ENCODE results near the gene PNPT1. TPM values are rescaled to one million over a fixed set of nuclear protein-coding genes. Genes with fewer than 3 reads are reported as not detected.

PNPT1 gene
- total and polyA plus RNA-seq, 2 of the 13 experiments (the other 11 are each of a cell fraction or from before 2014, with no cell fraction given), result 23.4 to 61.0 TPM

DNA sequence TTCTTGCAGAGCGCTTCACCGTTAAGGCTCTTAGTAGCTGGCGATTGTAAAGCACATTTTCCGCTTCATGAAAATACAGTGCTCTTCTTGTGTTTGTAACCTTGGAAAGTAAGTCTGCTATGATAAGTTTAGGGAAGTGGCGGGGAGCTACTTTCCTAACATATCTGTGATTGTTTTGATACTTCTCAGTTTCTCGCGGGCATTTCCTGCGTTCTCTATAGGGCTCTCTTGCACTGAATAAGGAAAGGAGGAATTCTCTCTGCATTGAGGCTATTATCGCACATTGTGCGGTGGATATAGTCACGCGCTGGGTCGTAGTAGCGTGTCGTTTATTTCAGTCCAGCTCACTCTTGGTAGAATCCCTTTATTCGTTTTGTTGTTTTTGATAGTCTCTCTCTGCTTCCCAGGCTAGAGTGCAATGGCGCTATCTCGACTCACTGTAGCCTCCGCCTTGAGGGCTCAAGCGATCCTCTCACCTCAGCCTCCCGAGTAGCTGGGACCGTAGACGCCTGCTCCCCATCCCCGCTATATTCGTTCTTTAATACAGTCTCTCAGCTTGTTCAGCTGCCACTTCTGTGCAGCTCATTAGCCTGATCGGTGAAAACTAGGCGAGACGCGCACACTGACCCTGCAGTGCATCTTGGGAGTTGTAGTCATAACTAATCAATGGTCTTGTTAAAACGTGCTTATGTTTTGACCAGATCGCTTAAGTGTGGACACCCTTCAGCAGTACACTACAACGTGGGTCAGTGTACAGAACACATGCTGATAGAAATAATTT lies 75.2 kb downstream of the PNPT1 start (continued):
- no peak for TF ChIP-seq ATF5 (CRISPR knock-in tag; IDR thresholded peaks at IDR 0.05; ENCODE audit: low read depth)
- no peak for TF ChIP-seq ZNF589 (CRISPR knock-in tag; conservative IDR thresholded peaks at IDR 0.05)
- TF ChIP-seq DDIT3 (CRISPR knock-in tag; IDR thresholded peaks at IDR 0.05), result no peak
- TF ChIP-seq WIZ (CRISPR knock-in tag; IDR thresholded peaks at IDR 0.05), result 0 out of 2 replicates have a peak, but pooled peaks have one; percentile 37
- no peak for TF ChIP-seq TOE1 (CRISPR knock-in tag; IDR thresholded peaks at IDR 0.05)
- TF ChIP-seq NPAS2 (CRISPR knock-in tag; IDR thresholded peaks at IDR 0.05; ENCODE audit: borderline replicate concordance), result no peak
- TF ChIP-seq, protein P1, sequence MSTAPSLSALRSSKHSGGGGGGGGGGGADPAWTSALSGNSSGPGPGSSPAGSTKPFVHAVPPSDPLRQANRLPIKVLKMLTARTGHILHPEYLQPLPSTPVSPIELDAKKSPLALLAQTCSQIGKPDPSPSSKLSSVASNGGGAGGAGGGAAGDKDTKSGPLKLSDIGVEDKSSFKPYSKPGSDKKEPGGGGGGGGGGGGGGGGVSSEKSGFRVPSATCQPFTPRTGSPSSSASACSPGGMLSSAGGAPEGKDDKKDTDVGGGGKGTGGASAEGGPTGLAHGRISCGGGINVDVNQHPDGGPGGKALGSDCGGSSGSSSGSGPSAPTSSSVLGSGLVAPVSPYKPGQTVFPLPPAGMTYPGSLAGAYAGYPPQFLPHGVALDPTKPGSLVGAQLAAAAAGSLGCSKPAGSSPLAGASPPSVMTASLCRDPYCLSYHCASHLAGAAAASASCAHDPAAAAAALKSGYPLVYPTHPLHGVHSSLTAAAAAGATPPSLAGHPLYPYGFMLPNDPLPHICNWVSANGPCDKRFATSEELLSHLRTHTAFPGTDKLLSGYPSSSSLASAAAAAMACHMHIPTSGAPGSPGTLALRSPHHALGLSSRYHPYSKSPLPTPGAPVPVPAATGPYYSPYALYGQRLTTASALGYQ (CRISPR knock-in tag; IDR thresholded peaks at IDR 0.05), result 0 out of 2 replicates have a peak, but pooled peaks have one; percentile 60
- TF ChIP-seq HDAC1 (CRISPR knock-in tag; IDR thresholded peaks at IDR 0.05), result peak; percentile 49
- no peak for TF ChIP-seq E2F2 (CRISPR knock-in tag; IDR thresholded peaks at IDR 0.05; ENCODE audit: borderline replicate concordance)
- no peak for TF ChIP-seq MED13 (CRISPR knock-in tag; IDR thresholded peaks at IDR 0.05)
- no peak for TF ChIP-seq ZNF768 (CRISPR knock-in tag; IDR thresholded peaks at IDR 0.05)
- no peak for TF ChIP-seq ZNF34 (CRISPR knock-in tag; IDR thresholded peaks at IDR 0.05; ENCODE audit: borderline replicate concordance)
- TF ChIP-seq SIX1 (CRISPR knock-in tag; IDR thresholded peaks at IDR 0.05; ENCODE audit: borderline replicate concordance), result no peak
- no peak for TF ChIP-seq NFRKB (IDR thresholded peaks at IDR 0.05)
- TF ChIP-seq ZNF281 (CRISPR knock-in tag; IDR thresholded peaks at IDR 0.05; ENCODE audit: borderline replicate concordance), result no peak
- TF ChIP-seq, protein P2, sequence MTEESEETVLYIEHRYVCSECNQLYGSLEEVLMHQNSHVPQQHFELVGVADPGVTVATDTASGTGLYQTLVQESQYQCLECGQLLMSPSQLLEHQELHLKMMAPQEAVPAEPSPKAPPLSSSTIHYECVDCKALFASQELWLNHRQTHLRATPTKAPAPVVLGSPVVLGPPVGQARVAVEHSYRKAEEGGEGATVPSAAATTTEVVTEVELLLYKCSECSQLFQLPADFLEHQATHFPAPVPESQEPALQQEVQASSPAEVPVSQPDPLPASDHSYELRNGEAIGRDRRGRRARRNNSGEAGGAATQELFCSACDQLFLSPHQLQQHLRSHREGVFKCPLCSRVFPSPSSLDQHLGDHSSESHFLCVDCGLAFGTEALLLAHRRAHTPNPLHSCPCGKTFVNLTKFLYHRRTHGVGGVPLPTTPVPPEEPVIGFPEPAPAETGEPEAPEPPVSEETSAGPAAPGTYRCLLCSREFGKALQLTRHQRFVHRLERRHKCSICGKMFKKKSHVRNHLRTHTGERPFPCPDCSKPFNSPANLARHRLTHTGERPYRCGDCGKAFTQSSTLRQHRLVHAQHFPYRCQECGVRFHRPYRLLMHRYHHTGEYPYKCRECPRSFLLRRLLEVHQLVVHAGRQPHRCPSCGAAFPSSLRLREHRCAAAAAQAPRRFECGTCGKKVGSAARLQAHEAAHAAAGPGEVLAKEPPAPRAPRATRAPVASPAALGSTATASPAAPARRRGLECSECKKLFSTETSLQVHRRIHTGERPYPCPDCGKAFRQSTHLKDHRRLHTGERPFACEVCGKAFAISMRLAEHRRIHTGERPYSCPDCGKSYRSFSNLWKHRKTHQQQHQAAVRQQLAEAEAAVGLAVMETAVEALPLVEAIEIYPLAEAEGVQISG (CRISPR knock-in tag; IDR thresholded peaks at IDR 0.05), result peak; percentile 75
- TF ChIP-seq RXRA (CRISPR knock-in tag; IDR thresholded peaks at IDR 0.05), result 0 out of 2 replicates have a peak, but pooled peaks have one; percentile 52
- 0 out of 2 replicates have a peak, but pooled peaks have one; percentile 56 for TF ChIP-seq DNMT1 (CRISPR knock-in tag; IDR thresholded peaks at IDR 0.05)
- no peak for TF ChIP-seq TMF1 (CRISPR knock-in tag; IDR thresholded peaks at IDR 0.05; ENCODE audit: low read depth)
- TF ChIP-seq ZMAT3 (CRISPR knock-in tag; conservative IDR thresholded peaks at IDR 0.05), result no peak; the same call in 1 of the 2 replicates
